NCI-H226 (cell line): ENCODE measurements around the gene AIDA.
"Not testable (repeated sequence)": the region's sequence is repeated elsewhere in the genome, so short reads cannot be mapped to it uniquely, and the experiment has no call there.

Experiments used
- DNase-seq: peaks from one replicate; pipeline ENCODE4 v3.0.0-alpha.2; 2015

AIDA gene

GRCh38 chr1:222712253-222713090, at the start of gene AIDA, which contains the start of gene BROX:
TSS of gene AIDA (minus strand) at chr1:222712491. CDS start at chr1:222712317, 174 bp downstream.
TSS of gene BROX (plus strand) at chr1:222712564. CDS start at chr1:222715700, 3,136 bp downstream.
- peak; percentile 29 for DNase-seq

GRCh38 chr1:222761083-222761482, 48.8 kb upstream of the AIDA start:
- DNase-seq, result no peak

GRCh38 chr1:222759451-222760035, 47.3 kb upstream of the AIDA start:
- no peak for DNase-seq

GRCh38 chr1:222757646-222758268, 45.5 kb upstream of the AIDA start:
- no peak for DNase-seq

GRCh38 chr1:222754366-222755139, 42.3 kb upstream of the AIDA start:
- DNase-seq, result peak; percentile 87

GRCh38 chr1:222751255-222751654, 39.0 kb upstream of the AIDA start:
- no peak for DNase-seq

GRCh38 chr1:222750651-222751050, 38.4 kb upstream of the AIDA start:
- DNase-seq, result no peak

- DNase-seq, result no peak
Observed at GRCh38 chr1:222749927-222750326, 37.6 kb upstream of the AIDA start.

GRCh38 chr1:222741630-222742457, 29.6 kb upstream of the AIDA start:
- not testable (repeated sequence) for DNase-seq

GRCh38 chr1:222739929-222740328, 27.6 kb upstream of the AIDA start:
- no peak for DNase-seq

- DNase-seq, result no peak
Observed at GRCh38 chr1:222739465-222739864, 27.2 kb upstream of the AIDA start.

- DNase-seq, result no peak
Observed at GRCh38 chr1:222736972-222737371, 24.7 kb upstream of the AIDA start, which contains the start of gene FAM177B. TSS of gene FAM177B (plus strand) at chr1:222737202. CDS start at chr1:222746546, 9,344 bp downstream.

- no peak for DNase-seq
Observed at GRCh38 chr1:222736470-222736869, 24.2 kb upstream of the AIDA start.

GRCh38 chr1:222734740-222735139, 22.4 kb upstream of the AIDA start:
- no peak for DNase-seq

- no peak for DNase-seq
Observed at GRCh38 chr1:222732216-222733159, 20.2 kb upstream of the AIDA start.

- DNase-seq, result no peak
Observed at GRCh38 chr1:222730866-222731265, 18.6 kb upstream of the AIDA start.

GRCh38 chr1:222728746-222729145, 16.5 kb upstream of the AIDA start:
- no peak for DNase-seq

GRCh38 chr1:222716393-222716792, 4.1 kb upstream of the AIDA start:
- DNase-seq, result no peak

- DNase-seq, result peak; percentile 83
Observed at GRCh38 chr1:222713091-222713961, 1.0 kb upstream of the AIDA start.
